SU-DHL-6 (cell line): ENCODE data around the gene SCN5A.

ENCODE experiments used
- CTCF ChIP-seq: fragments of 200-600 bp; sonication (generic); IDR thresholded peaks from one replicate; pipeline ENCODE4 v1.5.1; 2017; ENCODE audit warnings: antibody characterized with exemption, mild to moderate bottlenecking, low read length, moderate library complexity; ENCODE audit not compliant: insufficient read depth, poor library complexity, severe bottlenecking
- EZH2phosphoT487 ChIP-seq: fragments of 200-600 bp; sonication (generic), shearing (Covaris generic); conservative IDR thresholded peaks from 2 replicates; pipeline ENCODE4 v1.6.1; 2018; ENCODE audit warnings: mild to moderate bottlenecking, antibody characterized with exemption, low read length, moderate library complexity, mixed read lengths

- TF ChIP-seq CTCF (no peak), EZH2phosphoT487 (no peak)
Measured at GRCh38 chr3:38626171-38626570, 23.3 kb downstream of the SCN5A start.
